MCF 10A (cell line): ENCODE measurements around the gene SPATS2. TPM values are rescaled to one million over a fixed set of nuclear protein-coding genes. Genes with fewer than 3 reads are reported as not detected.

Experiments used
- BruUV-seq: library from RNA; stranded (reverse); fragments of 400-500 nt; replicated peaks from 2 replicates; lab custom pipeline; 2021; lab: Mats Ljungman, UMichigan
- CTCF ChIA-PET: fragments of 300-600 bp; sonication (Branson Sonifier 250); formaldehyde crosslinking; extraction: SDS; loops from one replicate; lab custom pipeline; 2021; ENCODE audit warnings: antibody characterized with exemption, inconsistent platforms; lab: Yijun Ruan, JAX
- POLR2A ChIA-PET: fragments of 300-600, 350-650 bp; sonication (Branson Sonifier 250); formaldehyde crosslinking; extraction: SDS; loops from one replicate; lab custom pipeline; 2020; ENCODE audit warnings: antibody characterized with exemption, inconsistent platforms; lab: Yijun Ruan, JAX
- DNase-seq: peaks from one replicate; pipeline ENCODE4 v3.0.0-alpha.2; 2018; ENCODE audit not compliant: unreplicated experiment
- H3K27ac Mint-ChIP-seq: one replicate; pipeline ENCODE4 v1.8.0; 2022; ENCODE audit warnings: mild to moderate bottlenecking, low read depth, mixed read lengths; ENCODE audit not compliant: unreplicated experiment
- H3K27me3 Mint-ChIP-seq: one replicate; pipeline ENCODE4 v1.8.0; 2022; ENCODE audit warnings: mixed read lengths; ENCODE audit not compliant: insufficient read depth, unreplicated experiment
- H3K36me3 Mint-ChIP-seq: one replicate; pipeline ENCODE4 v1.8.0; 2022; ENCODE audit warnings: mild to moderate bottlenecking, moderate library complexity, mixed read lengths; ENCODE audit not compliant: insufficient read depth, unreplicated experiment
- H3K4me1 Mint-ChIP-seq: one replicate; pipeline ENCODE4 v1.8.0; 2022; ENCODE audit warnings: mixed read lengths; ENCODE audit not compliant: insufficient read depth, unreplicated experiment
- H3K4me3 Mint-ChIP-seq: one replicate; pipeline ENCODE4 v1.8.0; 2022; ENCODE audit warnings: mild to moderate bottlenecking, moderate library complexity, mixed read lengths; ENCODE audit not compliant: unreplicated experiment
- H3K9me3 Mint-ChIP-seq: one replicate; pipeline ENCODE4 v1.8.0; 2022; ENCODE audit warnings: mixed read lengths; ENCODE audit not compliant: unreplicated experiment
- intact Hi-C: fragments of 100-400 bp; cut with micrococcal nuclease; formaldehyde crosslinking; loops from 2 replicates; pipeline ENCODE4 v1.14.1; 2022
- total RNA-seq: library from RNA; stranded (reverse); gene quantifications from 2 replicates; pipeline ENCODE4 v1.2.3, GENCODE V29; 2022
- TF ChIP-seq, protein P1 (sequence below): fragments of 200-600 bp; IDR thresholded peaks from one replicate; pipeline ENCODE4 v1.8.0; 2022; ENCODE audit warnings: antibody characterized with exemption, mild to moderate bottlenecking; ENCODE audit not compliant: unreplicated experiment

Gene SPATS2
- total RNA-seq, 1 experiment from 2014 or later: 26.0 TPM

- no peaks in the 10 kb centered on the region for H3K36me3 Mint-ChIP-seq
- H3K4me1 Mint-ChIP-seq: peaks cover 11% of the 10 kb centered on the region
- intact Hi-C loops: no loop called here
- TF ChIP-seq, protein P1, sequence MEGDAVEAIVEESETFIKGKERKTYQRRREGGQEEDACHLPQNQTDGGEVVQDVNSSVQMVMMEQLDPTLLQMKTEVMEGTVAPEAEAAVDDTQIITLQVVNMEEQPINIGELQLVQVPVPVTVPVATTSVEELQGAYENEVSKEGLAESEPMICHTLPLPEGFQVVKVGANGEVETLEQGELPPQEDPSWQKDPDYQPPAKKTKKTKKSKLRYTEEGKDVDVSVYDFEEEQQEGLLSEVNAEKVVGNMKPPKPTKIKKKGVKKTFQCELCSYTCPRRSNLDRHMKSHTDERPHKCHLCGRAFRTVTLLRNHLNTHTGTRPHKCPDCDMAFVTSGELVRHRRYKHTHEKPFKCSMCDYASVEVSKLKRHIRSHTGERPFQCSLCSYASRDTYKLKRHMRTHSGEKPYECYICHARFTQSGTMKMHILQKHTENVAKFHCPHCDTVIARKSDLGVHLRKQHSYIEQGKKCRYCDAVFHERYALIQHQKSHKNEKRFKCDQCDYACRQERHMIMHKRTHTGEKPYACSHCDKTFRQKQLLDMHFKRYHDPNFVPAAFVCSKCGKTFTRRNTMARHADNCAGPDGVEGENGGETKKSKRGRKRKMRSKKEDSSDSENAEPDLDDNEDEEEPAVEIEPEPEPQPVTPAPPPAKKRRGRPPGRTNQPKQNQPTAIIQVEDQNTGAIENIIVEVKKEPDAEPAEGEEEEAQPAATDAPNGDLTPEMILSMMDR: no peak
- H3K27ac Mint-ChIP-seq: no peak overlapping the region
- no peak overlapping the region for H3K4me3 Mint-ChIP-seq
- DNase-seq: no peak
- ChIA-PET CTCF (interaction anchor here (0.6 to 1.8 kb wide), 6 partner anchors 17 to 607 kb away, joined by 3 to 13 read pairs (median 3); no protein-coding TSS in a partner anchor), POLR2A (interaction anchor here (1.3 kb wide), 1 partner anchor 19 kb away, joined by 4 read pairs; the partner anchor contains the start of gene TROAP)
- no TSS peak for BruUV-seq
- H3K27me3 Mint-ChIP-seq: peaks cover 33% of the 10 kb centered on the region
- no peaks in the 10 kb centered on the region for H3K9me3 Mint-ChIP-seq
Observed at GRCh38 chr12:49340971-49341776, 26.1 kb upstream of the SPATS2 start.

DNA sequence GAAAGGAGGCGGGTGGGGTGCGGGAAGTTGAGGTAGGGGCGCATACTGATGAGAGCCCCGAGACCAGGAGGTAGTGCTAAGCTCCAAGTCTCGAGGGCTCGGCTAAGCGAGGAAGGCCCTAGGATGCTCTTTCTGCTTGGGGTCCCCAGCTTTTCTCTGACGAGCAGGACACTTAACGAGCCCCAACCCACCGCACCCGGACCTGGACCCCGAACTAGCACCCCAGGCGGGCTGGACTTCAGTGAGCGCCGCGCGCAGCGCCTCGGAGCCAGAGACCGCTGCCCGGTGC, 25.5 kb upstream of the SPATS2 start:
- H3K4me3 Mint-ChIP-seq: no peak overlapping the region
- CTCF ChIA-PET: interaction anchor here (0.6 to 1.8 kb wide), 8 partner anchors 16 to 606 kb away, joined by 3 to 13 read pairs (median 3); no protein-coding TSS in a partner anchor
- intact Hi-C loops: no loop called here
- TF ChIP-seq, protein P1: no peak
- peaks cover 39% of the 10 kb centered on the region for H3K27me3 Mint-ChIP-seq
- POLR2A ChIA-PET: interaction anchor here (1.3 kb wide), 1 partner anchor 19 kb away, joined by 4 read pairs; the partner anchor contains the start of gene TROAP
- no TSS peak for BruUV-seq
- H3K9me3 Mint-ChIP-seq: no peaks in the 10 kb centered on the region
- peaks cover 17% of the 10 kb centered on the region for H3K4me1 Mint-ChIP-seq
- no peaks in the 10 kb centered on the region for H3K36me3 Mint-ChIP-seq
- DNase-seq: no peak
- H3K27ac Mint-ChIP-seq: no peak overlapping the region

DNA sequence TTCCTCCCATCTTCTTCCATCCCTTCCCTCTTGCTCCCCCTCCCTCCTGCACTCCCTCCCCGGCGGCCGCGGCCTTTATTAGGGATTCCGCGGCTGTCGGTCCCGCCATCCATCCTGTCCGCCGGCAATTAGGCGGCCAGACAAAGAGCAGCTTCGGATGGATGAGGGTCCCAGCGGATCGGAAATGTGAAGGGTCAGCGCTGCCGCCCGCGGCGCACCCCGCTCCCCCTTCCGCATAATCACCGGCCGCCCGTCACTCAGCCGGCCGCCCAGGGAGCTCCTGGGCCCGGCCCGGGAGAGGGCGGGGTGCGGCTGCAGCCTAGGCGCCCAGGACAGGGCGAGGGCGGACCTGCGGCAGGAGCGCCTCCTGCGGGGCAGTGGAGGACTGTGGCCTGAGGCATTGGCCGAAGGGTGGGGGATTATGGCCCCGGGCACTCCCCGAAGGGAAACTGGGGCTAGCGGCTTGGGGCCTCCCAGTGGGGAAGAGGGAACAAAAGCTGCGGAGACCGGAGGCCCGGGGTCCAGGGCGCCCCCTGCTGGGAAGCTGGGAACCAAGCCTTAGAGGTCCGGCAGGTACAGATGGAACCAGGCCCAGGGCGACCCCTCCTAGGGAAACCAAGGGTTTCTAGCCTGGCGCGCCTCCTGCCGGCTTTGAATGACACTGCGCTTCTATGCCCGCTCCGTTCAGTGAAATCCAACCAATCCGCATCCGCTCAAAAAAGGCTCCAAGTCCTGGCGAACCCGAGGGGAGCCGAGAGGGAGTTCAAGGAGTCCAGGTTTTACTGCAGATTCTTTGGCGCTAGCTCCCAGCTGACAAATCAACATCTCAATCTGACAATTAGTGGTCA, 25.0 kb upstream of the SPATS2 start:
- TF ChIP-seq, protein P1: peak; percentile 75
- peak; percentile 76 for DNase-seq
- no TSS peak for BruUV-seq
- H3K36me3 Mint-ChIP-seq: no peaks in the 10 kb centered on the region
- intact Hi-C loops: no loop called here
- H3K9me3 Mint-ChIP-seq: no peaks in the 10 kb centered on the region
- peaks cover 38% of the 10 kb centered on the region for H3K27me3 Mint-ChIP-seq
- CTCF ChIA-PET: interaction anchor here (0.6 to 1.8 kb wide), 16 partner anchors 8 to 606 kb away, joined by 3 to 13 read pairs (median 3); partner anchors contain the start of gene TROAP
- no peak overlapping the region for H3K27ac Mint-ChIP-seq
- H3K4me3 Mint-ChIP-seq: no peak overlapping the region
- peaks cover 19% of the 10 kb centered on the region for H3K4me1 Mint-ChIP-seq
- POLR2A ChIA-PET: interaction anchor here (1.3 kb wide), 1 partner anchor 20 kb away, joined by 4 read pairs; the partner anchor contains the start of gene TROAP
